ENCODE data around the gene OR2D2.
"Not testable (repeated sequence)": the region's sequence is repeated elsewhere in the genome, so short reads cannot be mapped to it uniquely, and the experiment has no call there.

OR2D2 gene

GRCh38 chr11:6855971-6856541 is 36.2 kb downstream of the OR2D2 start:
- Histone ChIP-seq H3K27ac (no peak overlapping the region), H3K9ac (no peak overlapping the region), H4K20me1 (ENCODE audit: insufficient read depth) (no peaks in the 10 kb centered on the region), H3K79me2 (ENCODE audit: insufficient read depth, low read depth) (no peaks in the 10 kb centered on the region), H3K36me3 (ENCODE audit: insufficient read depth) (no peaks in the 10 kb centered on the region), H3K27me3 (ENCODE audit: insufficient read depth, low read depth) (no peaks in the 10 kb centered on the region), H3K4me3 (IDR thresholded peaks at IDR 0.05; ENCODE audit: insufficient read depth, low read depth, low read length) (no peak overlapping the region), H2AFZ (ENCODE audit: low read depth) (no peak overlapping the region), H3K4me2 (no peak overlapping the region), H3K4me1 (ENCODE audit: low read depth, poor library complexity, severe bottlenecking) (peaks cover 6% of the 10 kb centered on the region)
- no peak for TF ChIP-seq CTCF (conservative IDR thresholded peaks at IDR 0.05; ENCODE audit: low read depth, low read length)

- H3K4me1 ChIP-seq (ENCODE audit: low read depth, poor library complexity, severe bottlenecking); H2AFZ ChIP-seq (ENCODE audit: low read depth); H4K20me1 ChIP-seq (ENCODE audit: insufficient read depth); H3K27me3 ChIP-seq (ENCODE audit: insufficient read depth, low read depth); H3K4me2 ChIP-seq; H3K27ac ChIP-seq; H3K36me3 ChIP-seq (ENCODE audit: insufficient read depth); H3K4me3 ChIP-seq (IDR thresholded peaks at IDR 0.05; ENCODE audit: insufficient read depth, low read depth, low read length); H3K79me2 ChIP-seq (ENCODE audit: insufficient read depth, low read depth); H3K9ac ChIP-seq: not testable (repeated sequence)
Measured at GRCh38 chr11:6854801-6855200, 37.5 kb downstream of the OR2D2 start.

GRCh38 chr11:6850526-6850925 is 41.8 kb downstream of the OR2D2 start:
- Histone ChIP-seq H3K27ac (no peak overlapping the region), H3K27me3 (ENCODE audit: insufficient read depth, low read depth) (no peaks in the 10 kb centered on the region), H4K20me1 (ENCODE audit: insufficient read depth) (no peaks in the 10 kb centered on the region), H2AFZ (ENCODE audit: low read depth) (no peak overlapping the region), H3K4me1 (ENCODE audit: low read depth, poor library complexity, severe bottlenecking) (no peaks in the 10 kb centered on the region), H3K4me3 (IDR thresholded peaks at IDR 0.05; ENCODE audit: insufficient read depth, low read depth, low read length) (no peak overlapping the region), H3K36me3 (ENCODE audit: insufficient read depth) (no peaks in the 10 kb centered on the region), H3K79me2 (ENCODE audit: insufficient read depth, low read depth) (no peaks in the 10 kb centered on the region), H3K9ac (no peak overlapping the region), H3K4me2 (no peak overlapping the region)
- no peak for TF ChIP-seq CTCF (conservative IDR thresholded peaks at IDR 0.05; ENCODE audit: low read depth, low read length)

GRCh38 chr11:6845383-6845782 is 46.9 kb downstream of the OR2D2 start, which contains the start of gene OR10A5:
TSS of gene OR10A5 (plus strand) at chr11:6845683. CDS start at chr11:6845683, 0 bp downstream.
- Histone ChIP-seq H3K36me3 (ENCODE audit: insufficient read depth) (no peaks in the 10 kb centered on the region), H3K9ac (no peak within 1 kb of the TSS), H3K27me3 (ENCODE audit: insufficient read depth, low read depth) (no peaks in the 10 kb centered on the region), H3K4me2 (no peak within 1 kb of the TSS), H3K79me2 (ENCODE audit: insufficient read depth, low read depth) (no peaks in the 10 kb centered on the region), H2AFZ (ENCODE audit: low read depth) (no peak within 1 kb of the TSS), H3K4me3 (IDR thresholded peaks at IDR 0.05; ENCODE audit: insufficient read depth, low read depth, low read length) (no peak within 1 kb of the TSS), H3K27ac (no peak within 1 kb of the TSS), H4K20me1 (ENCODE audit: insufficient read depth) (no peaks in the 10 kb centered on the region), H3K4me1 (ENCODE audit: low read depth, poor library complexity, severe bottlenecking) (no peaks in the 10 kb centered on the region)
- no peak for TF ChIP-seq CTCF (conservative IDR thresholded peaks at IDR 0.05; ENCODE audit: low read depth, low read length)

GRCh38 chr11:6844356-6844755 is 47.9 kb downstream of the OR2D2 start:
- H3K27ac ChIP-seq, result no peak overlapping the region
- no peak for TF ChIP-seq CTCF (conservative IDR thresholded peaks at IDR 0.05; ENCODE audit: low read depth, low read length)
- H3K4me3 ChIP-seq (IDR thresholded peaks at IDR 0.05; ENCODE audit: insufficient read depth, low read depth, low read length), result no peak overlapping the region
- H3K36me3 ChIP-seq (ENCODE audit: insufficient read depth), result no peaks in the 10 kb centered on the region
- no peaks in the 10 kb centered on the region for H4K20me1 ChIP-seq (ENCODE audit: insufficient read depth)
- no peaks in the 10 kb centered on the region for H3K79me2 ChIP-seq (ENCODE audit: insufficient read depth, low read depth)
- no peak overlapping the region for H3K4me2 ChIP-seq
- H3K9ac ChIP-seq, result no peak overlapping the region
- H3K4me1 ChIP-seq (ENCODE audit: low read depth, poor library complexity, severe bottlenecking), result no peaks in the 10 kb centered on the region
- H2AFZ ChIP-seq (ENCODE audit: low read depth), result no peak overlapping the region
- no peaks in the 10 kb centered on the region for H3K27me3 ChIP-seq (ENCODE audit: insufficient read depth, low read depth)
